T47D (cell line): ENCODE data around the gene APRT.

Experiments
- DNase-seq, 2 experiments: peaks; one replicate each; pipeline versions ENCODE4 v3.0.0 to v3.0.0-alpha.2; 2011 to 2012; ENCODE audit warnings: low read depth in 1 of 2, low spot score in 1 of 2
- JUND ChIP-seq: IDR thresholded peaks from 2 replicates; pipeline ENCODE4 v1.6.1; 2012; ENCODE audit warnings: low read depth
- in situ Hi-C: cut with HindIII; loops from 2 replicates; pipeline ENCODE4 v1.10.0; 2016; ENCODE audit warnings: low sequenced_read_pairs, low pct_unique_long_range_greater_than_20kb

Gene APRT

GRCh38 chr16:88839026-88839529 is 27.4 kb upstream of the APRT start:
- DNase-seq: peak in 1 of 2 experiments; percentile 16
- in situ Hi-C loops: no loop called here
- no peak for TF ChIP-seq JUND

DNA sequence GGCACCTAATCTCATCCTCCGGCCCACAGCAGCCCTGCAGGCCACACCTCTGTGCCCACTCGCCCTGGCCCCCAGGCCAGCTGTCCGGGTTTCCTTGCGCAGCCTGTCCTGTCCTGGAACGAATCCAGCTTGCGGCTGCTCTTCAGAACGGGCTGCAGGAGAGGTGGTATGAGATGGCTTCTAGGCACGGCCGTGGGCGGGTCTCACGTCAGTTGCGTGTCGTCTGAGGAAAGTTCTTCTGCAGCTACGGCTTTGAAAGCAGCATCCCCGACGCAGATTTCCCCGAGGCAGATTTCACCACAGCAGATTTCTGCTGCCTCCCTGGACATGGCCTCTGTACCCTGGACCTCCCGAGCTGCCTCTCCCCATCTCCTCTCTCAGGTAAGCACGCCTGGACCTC is 26.8 kb upstream of the APRT start:
- no peak for DNase-seq
- in situ Hi-C loops: no loop called here
- no peak for TF ChIP-seq JUND

DNA sequence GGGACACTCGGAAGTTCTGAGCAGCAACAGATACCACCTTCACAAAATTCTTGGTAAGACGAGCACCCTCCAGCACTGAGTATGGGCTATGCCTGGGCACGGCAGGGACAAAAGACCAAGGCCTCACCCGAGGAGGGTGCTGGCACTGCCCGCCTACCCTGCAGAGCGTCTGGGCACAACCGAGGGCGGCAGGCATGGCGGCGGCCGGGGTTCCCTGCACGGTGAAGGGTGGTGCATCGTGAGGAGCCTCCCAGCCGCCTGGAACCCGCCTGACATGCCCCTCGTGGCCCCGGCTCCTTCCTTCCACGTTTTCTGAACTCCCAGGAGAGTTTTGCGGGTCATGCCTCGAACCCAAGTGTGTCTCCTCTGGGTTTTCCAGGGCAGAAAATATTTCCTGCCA is 26.1 kb upstream of the APRT start:
- in situ Hi-C loops: no loop called here
- no peak for TF ChIP-seq JUND
- DNase-seq: no peak

DNA sequence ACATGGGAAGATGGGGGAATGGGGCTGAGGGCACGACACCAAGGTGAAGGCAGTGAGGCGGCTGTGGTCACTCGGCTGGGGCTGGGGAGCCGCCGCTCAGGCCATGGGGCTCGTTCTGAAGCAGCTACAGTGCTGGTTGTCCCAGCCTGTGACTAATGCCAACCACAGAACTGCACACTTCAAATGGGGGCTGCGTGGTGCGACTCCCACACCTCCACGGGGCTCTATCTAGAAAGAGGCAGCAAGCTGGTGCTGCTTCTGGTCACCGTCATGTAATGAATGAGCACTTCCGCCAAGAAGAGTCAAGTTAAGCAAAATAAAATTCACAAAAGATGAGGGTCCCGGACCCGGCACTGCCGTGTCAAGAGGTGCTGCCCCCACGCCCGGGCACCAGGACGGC is 25.1 kb upstream of the APRT start:
- TF ChIP-seq JUND: no peak
- DNase-seq: no peak
- in situ Hi-C loops: no loop called here

- in situ Hi-C loops: no loop called here
- no peak for TF ChIP-seq JUND
Measured at GRCh38 chr16:88835818-88836217, 24.1 kb upstream of the APRT start.

GRCh38 chr16:88835383-88835782 is 23.7 kb upstream of the APRT start:
- in situ Hi-C loops: no loop called here

More at GRCh38 chr16:88835818-88836217, 24.1 kb upstream of the APRT start:
- DNase-seq: no peak

DNA sequence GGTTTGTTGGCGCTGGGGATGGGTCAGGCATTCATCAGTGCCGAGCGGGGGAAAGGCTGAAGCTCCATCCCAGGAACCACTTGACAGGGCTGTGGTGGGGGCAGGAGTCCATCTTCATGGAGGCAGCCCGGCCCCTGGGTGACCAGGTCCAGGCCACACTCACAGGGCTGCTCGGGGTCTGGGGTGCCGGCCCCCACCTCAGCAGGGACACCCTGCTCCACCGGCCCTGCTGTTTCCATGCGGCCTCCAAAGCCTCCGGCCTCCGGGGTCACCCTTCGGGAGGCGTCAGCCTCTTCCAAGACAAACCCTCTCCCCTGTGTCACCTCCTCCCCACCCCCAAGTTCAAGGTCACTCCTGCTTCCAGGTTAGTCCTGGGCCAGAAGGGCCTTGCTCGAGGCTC is 22.9 kb upstream of the APRT start:
- no peak for TF ChIP-seq JUND
- no peak for DNase-seq
- in situ Hi-C loops: no loop called here

More at GRCh38 chr16:88835383-88835782, 23.7 kb upstream of the APRT start:
- TF ChIP-seq JUND: no peak
- no peak for DNase-seq

- no peak for TF ChIP-seq JUND
- no peak for DNase-seq
- in situ Hi-C loops: no loop called here
Measured at GRCh38 chr16:88833086-88833485, 21.4 kb upstream of the APRT start.

DNA sequence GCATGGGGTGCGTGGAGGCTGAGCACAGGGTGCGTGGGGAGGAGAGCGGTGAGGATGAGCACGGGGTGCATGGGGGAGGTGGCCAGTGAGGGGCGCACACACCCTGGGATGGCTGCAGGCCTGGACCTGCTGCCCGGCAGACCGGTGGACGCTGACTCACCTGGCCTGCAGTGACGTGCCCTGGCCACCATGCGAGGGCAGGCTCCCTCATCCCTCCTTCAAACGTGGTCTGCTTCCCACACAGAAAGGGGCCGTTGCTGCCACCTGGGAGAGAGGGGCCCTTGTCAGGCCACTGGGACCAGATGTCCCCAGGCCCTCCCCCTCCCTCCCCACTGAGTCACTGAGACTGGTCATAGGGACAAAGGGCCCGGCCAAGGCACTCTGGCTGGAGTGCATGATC is 20.1 kb upstream of the APRT start:
- no peak for TF ChIP-seq JUND
- DNase-seq: peak in 1 of 2 experiments; percentile 11
- in situ Hi-C loops: no loop called here

- TF ChIP-seq JUND: no peak
- no peak for DNase-seq
- in situ Hi-C loops: no loop called here
Measured at GRCh38 chr16:88830783-88831182, 19.1 kb upstream of the APRT start.

DNA sequence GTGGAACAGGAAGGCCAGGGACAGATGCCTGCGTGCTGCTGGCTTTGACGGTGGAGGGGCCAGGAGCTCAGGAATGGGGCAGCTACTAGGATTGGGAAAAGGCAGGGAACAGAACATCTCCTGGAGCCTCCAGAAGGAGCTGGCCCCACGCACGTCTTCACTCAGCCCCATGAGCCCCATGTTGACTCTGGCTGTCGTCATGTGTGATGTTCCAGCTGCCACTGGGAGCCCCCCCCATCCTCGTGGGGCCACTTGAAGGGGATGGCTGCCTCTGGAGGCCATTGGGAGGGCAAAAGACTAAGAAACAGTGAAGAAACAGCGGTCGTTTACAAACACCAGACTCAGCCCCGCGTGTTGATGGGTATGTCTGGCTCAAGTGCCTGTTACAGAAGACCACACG is 18.5 kb upstream of the APRT start:
- in situ Hi-C loops: no loop called here
- TF ChIP-seq JUND: no peak
- DNase-seq: no peak

GRCh38 chr16:88828711-88829110 is 17.0 kb upstream of the APRT start:
- no peak for DNase-seq
- TF ChIP-seq JUND: no peak
- in situ Hi-C loops: no loop called here

DNA sequence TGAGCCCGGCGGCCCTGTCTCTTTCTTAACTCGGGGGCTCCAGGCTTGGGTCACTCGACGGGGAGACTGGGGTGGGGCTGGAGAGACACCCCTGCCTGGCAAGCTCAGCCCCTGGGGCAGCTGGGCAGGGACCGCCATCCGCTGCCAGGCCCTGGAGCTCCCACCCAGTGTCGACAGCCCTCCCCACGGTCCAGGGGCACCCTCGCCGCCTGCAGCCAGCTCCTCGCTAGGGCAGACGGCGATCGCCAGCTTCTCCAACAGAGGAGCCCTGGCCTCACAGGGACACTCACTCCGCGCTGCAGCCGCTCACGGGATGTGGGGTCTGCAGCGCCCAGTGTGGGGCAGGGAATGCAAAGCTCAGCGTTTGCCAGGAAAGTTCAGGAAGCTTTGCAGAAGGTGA is 16.0 kb upstream of the APRT start:
- DNase-seq: no peak
- TF ChIP-seq JUND: no peak
- in situ Hi-C loops: no loop called here

GRCh38 chr16:88826070-88826840 is 14.5 kb upstream of the APRT start:
- in situ Hi-C loops: no loop called here
- TF ChIP-seq JUND: no peak
- no peak for DNase-seq
